ENCODE measurements around the gene SSU72.

- TF ChIP-seq CTCF (IDR thresholded peaks at IDR 0.05; ENCODE audit: insufficient read depth, low read length), result no peak
- no peak for TF ChIP-seq GABPA (IDR thresholded peaks at IDR 0.05; ENCODE audit: low read depth)
- no peak for TF ChIP-seq POLR2AphosphoS5 (IDR thresholded peaks at IDR 0.05; ENCODE audit: low read depth)
- no peak for TF ChIP-seq REST (IDR thresholded peaks at IDR 0.05; ENCODE audit: insufficient replicate concordance, low read depth)
Measured at GRCh38 chr1:1567152-1567875, 7.3 kb downstream of the SSU72 start.
